A549 treated with ZK216348 at 1 μM for 4 hours (cell line): ENCODE results near the gene CYLC2. TPM values are rescaled to one million over a fixed set of nuclear protein-coding genes. Genes with fewer than 3 reads are reported as not detected.

Experiments used
- total RNA-seq: library from RNA; stranded (reverse); fragments of 200-300 nt; extraction: Qiagen RNA extraction; gene quantifications from 5 replicates; pipeline ENCODE4 v1.2.3, GENCODE V29; 2022; ENCODE audit warnings: low read depth

The CYLC2 gene, protein sequence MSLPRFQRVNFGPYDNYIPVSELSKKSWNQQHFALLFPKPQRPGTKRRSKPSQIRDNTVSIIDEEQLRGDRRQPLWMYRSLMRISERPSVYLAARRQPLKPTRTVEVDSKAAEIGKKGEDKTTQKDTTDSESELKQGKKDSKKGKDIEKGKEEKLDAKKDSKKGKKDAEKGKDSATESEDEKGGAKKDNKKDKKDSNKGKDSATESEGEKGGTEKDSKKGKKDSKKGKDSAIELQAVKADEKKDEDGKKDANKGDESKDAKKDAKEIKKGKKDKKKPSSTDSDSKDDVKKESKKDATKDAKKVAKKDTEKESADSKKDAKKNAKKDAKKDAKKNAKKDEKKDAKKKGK
- not detected in 5 replicates for total RNA-seq

DNA sequence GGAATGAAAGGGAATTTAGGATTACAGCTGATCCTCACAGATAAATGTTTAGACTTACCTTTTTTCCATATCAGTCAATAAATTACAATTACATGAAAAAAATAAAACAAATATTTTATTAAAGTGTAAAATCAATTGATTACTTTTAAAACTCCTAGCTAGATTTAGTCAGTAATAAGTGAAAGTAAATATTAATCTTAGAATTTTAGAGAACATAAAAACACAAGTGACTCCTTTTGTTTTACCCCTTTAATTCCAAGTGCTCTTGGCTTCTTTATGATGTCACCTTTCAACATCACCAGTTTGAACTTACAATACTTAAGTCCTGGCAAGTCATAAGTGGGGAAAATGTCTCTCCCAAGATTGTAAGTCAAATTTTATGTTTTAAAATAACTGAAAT, at the start of gene CYLC2:
TSS of gene CYLC2 (plus strand) at position 301 of the 400 bp plus-strand sequence. CDS start at position 349, 48 bp downstream.

